OCI-LY1 (cell line): ENCODE measurements around the gene MCTP2.

ENCODE experiments used
- H2AFZ ChIP-seq: fragments of 200-600 bp; sonication (generic), shearing (Covaris generic); 2 replicates; pipeline ENCODE4 v1.6.0; 2014; ENCODE audit warnings: antibody characterized with exemption, mild to moderate bottlenecking, low read length
- H3F3A ChIP-seq: fragments of 200-600 bp; sonication (generic), shearing (Covaris generic); 2 replicates; pipeline ENCODE4 v1.6.0; 2014; ENCODE audit warnings: mild to moderate bottlenecking, antibody characterized with exemption, low read length, moderate library complexity; ENCODE audit not compliant: insufficient read depth
- H3K27ac ChIP-seq: fragments of 200-600 bp; sonication (generic); 2 replicates; pipeline ENCODE4 v1.5.1; 2014; ENCODE audit warnings: low read length, mixed run types, mild to moderate bottlenecking, low read depth; ENCODE audit not compliant: poor library complexity, severe bottlenecking
- H3K27me3 ChIP-seq: fragments of 200-600 bp; sonication (generic); 2 replicates; pipeline ENCODE4 v1.6.0; 2014; ENCODE audit warnings: antibody characterized with exemption, mild to moderate bottlenecking, low read length, moderate library complexity; ENCODE audit not compliant: insufficient read depth
- H3K36me3 ChIP-seq: fragments of 200-600 bp; sonication (generic); 2 replicates; pipeline ENCODE4 v1.6.1; 2014; ENCODE audit warnings: mild to moderate bottlenecking, antibody characterized with exemption, low read length, moderate library complexity, mixed read lengths; ENCODE audit not compliant: insufficient read depth
- H3K4me1 ChIP-seq: fragments of 200-600 bp; sonication (generic); 2 replicates; pipeline ENCODE4 v1.5.1; 2014; ENCODE audit warnings: mild to moderate bottlenecking, low read length, moderate library complexity; ENCODE audit not compliant: insufficient read depth, severe bottlenecking
- H3K4me2 ChIP-seq: fragments of 200-600 bp; sonication (generic), shearing (Covaris generic); 2 replicates; pipeline ENCODE4 v1.6.1; 2014; ENCODE audit warnings: low read length
- H3K4me3 ChIP-seq: fragments of 200-600 bp; sonication (generic); 2 replicates; pipeline ENCODE4 v1.5.1; 2014; ENCODE audit warnings: low read length, low read depth, mild to moderate bottlenecking, mixed read lengths; ENCODE audit not compliant: poor library complexity, severe bottlenecking
- H3K79me2 ChIP-seq: fragments of 200-600 bp; shearing (Covaris generic); 2 replicates; pipeline ENCODE4 v1.6.1; 2016; ENCODE audit warnings: mixed run types, low read length, mixed read lengths; ENCODE audit not compliant: insufficient read depth
- H3K9ac ChIP-seq: fragments of 200-600 bp; sonication (generic), shearing (Covaris generic); 2 replicates; pipeline ENCODE4 v1.6.1; 2014; ENCODE audit warnings: mild to moderate bottlenecking, low read length, mixed read lengths
- H3K9me2 ChIP-seq: fragments of 200-600 bp; sonication (generic), shearing (Covaris generic); 2 replicates; pipeline ENCODE4 v1.6.1; 2014; ENCODE audit warnings: low read depth, mild to moderate bottlenecking, low read length, mixed read lengths
- H3K9me3 ChIP-seq: fragments of 200-600 bp; shearing (Covaris generic); 2 replicates; pipeline ENCODE4 v1.6.1; 2014; ENCODE audit warnings: low read length, mixed read lengths
- H4K20me1 ChIP-seq: fragments of 200-600 bp; sonication (generic), shearing (Covaris generic); 2 replicates; pipeline ENCODE4 v1.6.0; 2016; ENCODE audit warnings: mild to moderate bottlenecking, low read length; ENCODE audit not compliant: insufficient read depth
- EZH2 ChIP-seq: fragments of 200-600 bp; sonication (generic), shearing (Covaris generic); IDR thresholded peaks from 2 replicates; pipeline ENCODE4 v1.8.0; 2017; ENCODE audit warnings: borderline replicate concordance, mixed run types, mild to moderate bottlenecking, antibody characterized with exemption, low read length, moderate library complexity, mixed read lengths
- TF ChIP-seq, protein P1 (sequence below): fragments of 200-600 bp; sonication (generic), shearing (Covaris generic); IDR thresholded peaks from 2 replicates; pipeline ENCODE4 v1.5.1; 2017; ENCODE audit warnings: mild to moderate bottlenecking, antibody characterized with exemption, low read length, moderate library complexity, mixed read lengths

Gene MCTP2

DNA sequence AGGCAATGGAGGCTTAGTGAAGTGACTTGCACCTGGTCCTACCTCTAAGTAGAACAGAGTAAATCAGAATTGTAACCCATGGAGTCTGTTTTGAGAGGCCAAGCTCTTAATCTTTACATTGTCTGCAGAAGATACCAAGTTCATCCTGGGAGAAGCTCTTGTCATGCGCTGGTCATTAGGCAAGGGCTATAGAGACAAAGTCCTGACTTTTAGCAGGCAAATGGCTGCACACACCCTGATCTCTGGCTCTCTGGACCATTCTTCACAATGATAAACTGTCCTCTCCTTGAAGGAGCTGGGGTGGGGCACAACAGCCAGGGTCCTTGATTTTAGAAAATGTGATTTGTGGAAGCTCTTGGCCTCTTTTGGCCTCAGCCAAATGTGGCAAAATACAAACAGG is 65.4 kb downstream of the MCTP2 start:
- no peaks in the 10 kb centered on the region for H4K20me1 ChIP-seq
- no peak overlapping the region for H2AFZ ChIP-seq
- no peaks in the 10 kb centered on the region for H3K9me2 ChIP-seq
- H3K27ac ChIP-seq, result peak overlapping the region; percentile 95
- H3K9me3 ChIP-seq, result no peaks in the 10 kb centered on the region
- H3K79me2 ChIP-seq, result peaks cover 14% of the 10 kb centered on the region
- peak overlapping the region; percentile 50 for H3K9ac ChIP-seq
- peaks cover 21% of the 10 kb centered on the region for H3K36me3 ChIP-seq
- peak overlapping the region; percentile 70 for H3K4me2 ChIP-seq
- no peaks in the 10 kb centered on the region; the same call in 1 of the 2 replicates for H3F3A ChIP-seq
- peaks cover 76% of the 10 kb centered on the region for H3K4me1 ChIP-seq
- TF ChIP-seq EZH2, result no peak
- TF ChIP-seq, protein P1, sequence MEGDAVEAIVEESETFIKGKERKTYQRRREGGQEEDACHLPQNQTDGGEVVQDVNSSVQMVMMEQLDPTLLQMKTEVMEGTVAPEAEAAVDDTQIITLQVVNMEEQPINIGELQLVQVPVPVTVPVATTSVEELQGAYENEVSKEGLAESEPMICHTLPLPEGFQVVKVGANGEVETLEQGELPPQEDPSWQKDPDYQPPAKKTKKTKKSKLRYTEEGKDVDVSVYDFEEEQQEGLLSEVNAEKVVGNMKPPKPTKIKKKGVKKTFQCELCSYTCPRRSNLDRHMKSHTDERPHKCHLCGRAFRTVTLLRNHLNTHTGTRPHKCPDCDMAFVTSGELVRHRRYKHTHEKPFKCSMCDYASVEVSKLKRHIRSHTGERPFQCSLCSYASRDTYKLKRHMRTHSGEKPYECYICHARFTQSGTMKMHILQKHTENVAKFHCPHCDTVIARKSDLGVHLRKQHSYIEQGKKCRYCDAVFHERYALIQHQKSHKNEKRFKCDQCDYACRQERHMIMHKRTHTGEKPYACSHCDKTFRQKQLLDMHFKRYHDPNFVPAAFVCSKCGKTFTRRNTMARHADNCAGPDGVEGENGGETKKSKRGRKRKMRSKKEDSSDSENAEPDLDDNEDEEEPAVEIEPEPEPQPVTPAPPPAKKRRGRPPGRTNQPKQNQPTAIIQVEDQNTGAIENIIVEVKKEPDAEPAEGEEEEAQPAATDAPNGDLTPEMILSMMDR, result no peak
- peak overlapping the region; percentile 62 for H3K4me3 ChIP-seq
- no peaks in the 10 kb centered on the region for H3K27me3 ChIP-seq

DNA sequence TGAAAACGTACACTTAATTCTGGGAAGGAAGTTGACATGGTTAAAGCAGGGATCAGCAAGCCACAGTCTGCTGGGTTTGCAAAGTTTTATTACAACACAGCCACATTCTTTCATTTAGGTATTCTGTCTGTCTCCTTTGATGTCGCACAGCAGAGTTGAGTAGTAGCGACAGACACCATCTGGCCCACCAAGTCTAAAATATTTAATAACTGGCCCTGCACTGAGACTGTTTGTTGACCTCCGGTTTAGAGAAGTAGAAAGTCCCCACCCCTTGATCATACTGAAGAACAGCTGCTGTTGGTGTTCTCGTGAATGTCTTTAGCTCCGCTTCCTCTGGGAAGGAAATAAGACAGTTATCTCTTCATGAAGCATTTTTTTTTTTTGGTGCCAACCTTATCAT is 66.2 kb downstream of the MCTP2 start:
- Histone ChIP-seq H3K79me2 (peaks cover 14% of the 10 kb centered on the region), H3K9ac (peak overlapping the region; percentile 67), H3K9me2 (no peaks in the 10 kb centered on the region), H3K9me3 (peaks cover 4% of the 10 kb centered on the region; the same call in 1 of the 2 replicates), H3K27ac (peak overlapping the region; percentile 95), H3K36me3 (peaks cover 29% of the 10 kb centered on the region), H3K27me3 (no peaks in the 10 kb centered on the region), H3F3A (no peaks in the 10 kb centered on the region; the same call in 1 of the 2 replicates), H3K4me3 (peak overlapping the region; percentile 62), H2AFZ (no peak overlapping the region), H3K4me2 (peak overlapping the region; percentile 70), H3K4me1 (peaks cover 76% of the 10 kb centered on the region), H4K20me1 (no peaks in the 10 kb centered on the region)
- TF ChIP-seq, protein P1, result 0 out of 2 replicates have a peak, but pooled peaks have one; percentile 14
- no peak for TF ChIP-seq EZH2

DNA sequence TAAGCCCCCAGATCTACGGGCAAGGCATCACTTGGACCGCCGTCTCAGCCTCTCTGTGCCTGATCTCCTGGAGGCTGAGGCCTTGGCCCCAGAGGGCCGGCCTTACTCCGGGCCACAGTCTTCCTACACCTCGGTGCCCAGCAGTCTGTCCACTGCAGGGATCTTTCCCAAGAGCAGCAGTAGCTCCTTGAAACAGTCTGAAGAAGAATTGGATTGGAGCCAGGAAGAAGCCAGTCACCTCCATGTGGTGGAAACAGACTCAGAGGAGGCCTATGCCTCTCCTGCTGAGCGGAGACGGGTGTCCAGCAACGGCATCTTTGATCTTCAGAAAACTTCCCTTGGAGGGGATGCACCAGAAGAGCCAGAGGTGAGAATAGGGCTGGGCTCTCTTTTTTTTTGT is 67.0 kb downstream of the MCTP2 start:
- TF ChIP-seq, protein P1, result no peak
- TF ChIP-seq EZH2, result no peak
- Histone ChIP-seq H3K9me3 (peaks cover 6% of the 10 kb centered on the region; the same call in 1 of the 2 replicates), H3K4me3 (peak overlapping the region; percentile 62), H2AFZ (no peak overlapping the region), H3K4me1 (peaks cover 73% of the 10 kb centered on the region), H3K4me2 (peak overlapping the region; percentile 70), H3K9me2 (no peaks in the 10 kb centered on the region), H3K27ac (peak overlapping the region; percentile 95), H3F3A (no peaks in the 10 kb centered on the region; the same call in 1 of the 2 replicates), H3K36me3 (peaks cover 35% of the 10 kb centered on the region), H4K20me1 (no peaks in the 10 kb centered on the region), H3K27me3 (no peaks in the 10 kb centered on the region), H3K79me2 (peaks cover 14% of the 10 kb centered on the region), H3K9ac (peak overlapping the region; percentile 67)
